ENCODE measurements around the gene PODN.

PODN gene

GRCh38 chr1:53132176-53132575 lies 70.2 kb downstream of the PODN start:
- DNase-seq (ENCODE audit: low read depth) = no peak

GRCh38 chr1:53133261-53134041 lies 71.4 kb downstream of the PODN start:
- no peak for DNase-seq (ENCODE audit: low read depth)

GRCh38 chr1:53134042-53134485 lies 72.1 kb downstream of the PODN start:
- DNase-seq (ENCODE audit: low read depth) = no peak
